HEK293T (cell line): ENCODE results near the gene CXCL16.

Source experiments
- CTCF ChIA-PET: fragments of 350-600 bp; formaldehyde crosslinking; extraction: SDS; loops from one replicate; lab custom pipeline; 2021; ENCODE audit warnings: antibody characterized with exemption, inconsistent platforms; lab: Yijun Ruan, JAX
- POLR2A ChIA-PET: fragments of 350-600 bp; formaldehyde crosslinking; extraction: SDS; loops from one replicate; lab custom pipeline; 2020; ENCODE audit warnings: antibody characterized with exemption, inconsistent platforms; lab: Yijun Ruan, JAX
- DNase-seq: peaks from one replicate; pipeline ENCODE4 v3.0.0; 2012; ENCODE audit warnings: mixed read lengths; ENCODE audit errors: extremely low spot score
- ARNT ChIP-seq: fragments of 450-650 bp; IDR thresholded peaks from 2 replicates; pipeline ENCODE4 v1.6.1; 2017; ENCODE audit warnings: mild to moderate bottlenecking
- BHLHE40 ChIP-seq: fragments of 450-650 bp; IDR thresholded peaks from 2 replicates; pipeline ENCODE4 v1.6.1; 2016; ENCODE audit warnings: mild to moderate bottlenecking, moderate library complexity, borderline replicate concordance
- CTBP1 ChIP-seq: fragments of 450-650 bp; IDR thresholded peaks from 2 replicates; pipeline ENCODE4 v1.6.1; 2016; ENCODE audit warnings: borderline replicate concordance
- ELF4 ChIP-seq: fragments of 450-650 bp; IDR thresholded peaks from 2 replicates; pipeline ENCODE4 v1.6.1; 2017; ENCODE audit warnings: antibody characterized with exemption
- FOXA1 ChIP-seq: fragments of 450-650 bp; IDR thresholded peaks from 2 replicates; pipeline ENCODE4 v1.6.1; 2016; ENCODE audit warnings: mild to moderate bottlenecking
- FOXK2 ChIP-seq: fragments of 450-650 bp; IDR thresholded peaks from 2 replicates; pipeline ENCODE4 v1.6.1; 2016; ENCODE audit warnings: mild to moderate bottlenecking
- FOXM1 ChIP-seq: fragments of 450-650 bp; IDR thresholded peaks from 2 replicates; pipeline ENCODE4 v1.6.1; 2017; ENCODE audit warnings: mild to moderate bottlenecking, borderline replicate concordance
- HDGF ChIP-seq: fragments of 450-650 bp; IDR thresholded peaks from 2 replicates; pipeline ENCODE4 v1.6.1; 2017; ENCODE audit warnings: antibody characterized with exemption, borderline replicate concordance
- L3MBTL2 ChIP-seq: fragments of 450-650 bp; conservative IDR thresholded peaks from 2 replicates; pipeline ENCODE4 v1.6.1; 2016; ENCODE audit warnings: mild to moderate bottlenecking
- LEF1 ChIP-seq: fragments of 450-650 bp; IDR thresholded peaks from 2 replicates; pipeline ENCODE4 v1.6.1; 2017; ENCODE audit warnings: mild to moderate bottlenecking, borderline replicate concordance
- NFRKB ChIP-seq: fragments of 450-650 bp; IDR thresholded peaks from 2 replicates; pipeline ENCODE4 v1.6.1; 2016; ENCODE audit warnings: mild to moderate bottlenecking, moderate library complexity
- PKNOX1 ChIP-seq: fragments of 450-650 bp; IDR thresholded peaks from 2 replicates; pipeline ENCODE4 v1.6.1; 2016
- SP1 ChIP-seq: fragments of 450-650 bp; IDR thresholded peaks from 2 replicates; pipeline ENCODE4 v1.6.1; 2017
- SUZ12 ChIP-seq: fragments of 450-650 bp; IDR thresholded peaks from 2 replicates; pipeline ENCODE4 v1.6.1; 2016; ENCODE audit warnings: mild to moderate bottlenecking
- TARDBP ChIP-seq: fragments of 450-650 bp; IDR thresholded peaks from 2 replicates; pipeline ENCODE4 v1.6.1; 2016
- ZNF384 ChIP-seq: fragments of 450-650 bp; IDR thresholded peaks from 2 replicates; pipeline ENCODE4 v1.6.1; 2016

CXCL16 gene

GRCh38 chr17:4728124-4728523, 11.6 kb downstream of the CXCL16 start:
- DNase-seq, result no peak
- ChIA-PET CTCF (interaction anchor here (0.7 kb wide), 1 partner anchor 259 kb away, joined by 3 read pairs; the partner anchor contains the start of gene CAMTA2), POLR2A (interaction anchor here (1.7 kb wide), 1 partner anchor 16 kb away, joined by 3 read pairs; no protein-coding TSS in a partner anchor)
- TF ChIP-seq SP1, result no peak
- TF ChIP-seq HDGF, result no peak
- TF ChIP-seq FOXK2, result no peak
- no peak for TF ChIP-seq CTBP1
- no peak for TF ChIP-seq LEF1
- no peak for TF ChIP-seq SUZ12
- no peak for TF ChIP-seq PKNOX1
- no peak for TF ChIP-seq BHLHE40
- no peak for TF ChIP-seq ARNT
- TF ChIP-seq TARDBP, result no peak
- no peak for TF ChIP-seq FOXA1
- no peak for TF ChIP-seq ZNF384
- no peak for TF ChIP-seq L3MBTL2
- TF ChIP-seq ELF4, result no peak
- TF ChIP-seq NFRKB, result no peak
- no peak for TF ChIP-seq FOXM1

GRCh38 chr17:4725646-4726310, 13.9 kb downstream of the CXCL16 start:
- ChIA-PET POLR2A (interaction anchor here (1.2 to 1.3 kb wide), 2 partner anchors 16 to 64 kb away, joined by 4 to 5 read pairs; partner anchors contain the start of genes ARRB2 and GLTPD2), CTCF (no interaction called here)
- DNase-seq, result no peak
- TF ChIP-seq ELF4 (no peak), NFRKB (no peak), FOXA1 (no peak), FOXM1 (no peak), TARDBP (no peak), SP1 (no peak), SUZ12 (no peak), PKNOX1 (no peak), BHLHE40 (no peak)

DNA sequence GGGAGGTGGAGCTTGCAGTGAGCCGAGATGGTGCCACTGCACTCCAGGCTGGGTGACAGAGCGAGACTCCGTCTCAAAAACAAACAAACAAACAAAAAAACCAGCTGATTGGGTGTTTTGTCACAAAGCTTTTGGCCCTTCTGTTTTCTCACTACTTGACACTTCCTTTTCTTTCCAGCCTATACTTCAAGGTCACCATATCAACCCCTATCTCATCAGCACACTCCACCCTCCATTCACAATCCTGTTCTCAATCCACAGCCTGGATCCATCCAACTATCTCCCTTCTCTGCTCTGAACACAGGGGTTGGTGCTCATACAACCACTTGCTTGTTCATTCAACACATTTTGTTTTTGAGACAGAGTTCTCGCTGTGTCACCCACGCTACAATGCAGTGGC, 15.1 kb downstream of the CXCL16 start:
- ChIA-PET POLR2A (interaction anchor here (1.2 kb wide), 1 partner anchor 13 kb away, joined by 4 read pairs; no protein-coding TSS in a partner anchor), CTCF (no interaction called here)
- no peak for TF ChIP-seq ELF4
- TF ChIP-seq PKNOX1, result no peak
- no peak for TF ChIP-seq ARNT
- TF ChIP-seq L3MBTL2, result no peak
- no peak for TF ChIP-seq SUZ12
- no peak for TF ChIP-seq FOXK2
- TF ChIP-seq CTBP1, result no peak
- no peak for TF ChIP-seq LEF1
- no peak for TF ChIP-seq TARDBP
- no peak for TF ChIP-seq FOXA1
- TF ChIP-seq FOXM1, result no peak
- no peak for TF ChIP-seq BHLHE40
- TF ChIP-seq ZNF384, result no peak
- no peak for TF ChIP-seq NFRKB
- no peak for TF ChIP-seq SP1
- TF ChIP-seq HDGF, result no peak
- no peak for DNase-seq

DNA sequence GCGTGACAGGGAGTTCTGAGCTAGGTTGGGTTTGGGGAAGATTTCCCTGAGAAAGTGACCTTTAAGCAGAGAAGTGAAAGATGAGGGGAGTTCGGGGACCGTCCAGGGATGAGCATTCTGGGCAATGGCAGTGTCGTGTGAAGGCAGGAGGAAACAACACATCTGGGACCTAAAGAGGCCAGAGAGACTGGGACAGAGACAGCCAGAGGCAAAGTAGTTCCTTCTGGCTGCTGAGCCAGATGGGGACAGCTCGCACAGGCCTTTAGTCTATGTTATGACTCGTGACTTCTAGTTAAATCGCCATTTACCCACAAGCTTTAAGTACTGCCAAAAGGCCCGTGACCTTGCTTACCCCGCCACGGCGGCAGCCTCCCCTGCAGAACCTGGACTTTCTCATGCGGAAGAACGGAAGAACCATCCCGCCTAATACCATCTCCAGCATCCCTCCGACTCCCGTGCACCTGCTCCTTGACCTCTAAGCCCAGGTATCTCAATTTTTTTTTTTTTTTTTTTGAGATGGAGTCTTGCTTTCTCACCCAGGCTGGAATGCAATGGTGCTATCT, 17.0 kb downstream of the CXCL16 start:
- DNase-seq, result no peak
- TF ChIP-seq ZNF384 (no peak), SP1 (no peak), L3MBTL2 (no peak), BHLHE40 (no peak), ARNT (no peak), FOXM1 (no peak), TARDBP (no peak), HDGF (no peak), FOXA1 (no peak), LEF1 (no peak), CTBP1 (no peak), NFRKB (no peak), ELF4 (no peak)
- ChIA-PET CTCF (interaction anchor here (0.6 kb wide), 1 partner anchor 156 kb away, joined by 3 read pairs; no protein-coding TSS in a partner anchor), POLR2A (interaction anchor here (1.6 kb wide), 1 partner anchor 13 kb away, joined by 5 read pairs; no protein-coding TSS in a partner anchor)
